ENCODE measurements around the gene COL23A1. TPM values are rescaled to one million over a fixed set of nuclear protein-coding genes. Genes with fewer than 3 reads are reported as not detected.

COL23A1 gene
- total and polyA plus RNA-seq, 2 experiments from 2014 or later = 1.1 to 5.1 TPM

DNA sequence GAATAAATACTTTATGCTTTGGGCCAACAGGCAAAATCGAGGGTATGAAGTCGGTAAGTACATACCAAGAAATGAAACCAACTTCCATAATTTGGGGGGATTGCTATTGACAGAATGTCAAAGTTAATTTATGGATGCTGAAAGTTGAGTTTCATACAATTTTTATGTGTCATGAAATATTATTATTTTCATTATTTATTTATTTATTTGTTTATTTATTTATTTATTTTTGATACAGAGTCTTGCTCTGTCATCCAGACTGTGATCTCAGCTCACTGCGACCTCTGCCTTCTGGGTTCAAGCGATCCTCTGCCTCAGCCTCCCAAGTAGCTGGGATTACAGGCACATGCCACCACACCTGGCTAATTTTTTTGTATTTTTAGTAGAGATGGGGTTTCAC lies 398.5 kb downstream of the COL23A1 start:
- H3K4me1 ChIP-seq (ENCODE audit: insufficient read depth) = no peaks in the 10 kb centered on the region
- no peaks in the 10 kb centered on the region for H4K20me1 ChIP-seq (ENCODE audit: insufficient read depth, poor library complexity, severe bottlenecking)
- TF ChIP-seq EZH2phosphoT487 (IDR thresholded peaks at IDR 0.05; ENCODE audit: low read depth, severe bottlenecking, unreplicated experiment) = no peak
- TF ChIP-seq, protein P1, sequence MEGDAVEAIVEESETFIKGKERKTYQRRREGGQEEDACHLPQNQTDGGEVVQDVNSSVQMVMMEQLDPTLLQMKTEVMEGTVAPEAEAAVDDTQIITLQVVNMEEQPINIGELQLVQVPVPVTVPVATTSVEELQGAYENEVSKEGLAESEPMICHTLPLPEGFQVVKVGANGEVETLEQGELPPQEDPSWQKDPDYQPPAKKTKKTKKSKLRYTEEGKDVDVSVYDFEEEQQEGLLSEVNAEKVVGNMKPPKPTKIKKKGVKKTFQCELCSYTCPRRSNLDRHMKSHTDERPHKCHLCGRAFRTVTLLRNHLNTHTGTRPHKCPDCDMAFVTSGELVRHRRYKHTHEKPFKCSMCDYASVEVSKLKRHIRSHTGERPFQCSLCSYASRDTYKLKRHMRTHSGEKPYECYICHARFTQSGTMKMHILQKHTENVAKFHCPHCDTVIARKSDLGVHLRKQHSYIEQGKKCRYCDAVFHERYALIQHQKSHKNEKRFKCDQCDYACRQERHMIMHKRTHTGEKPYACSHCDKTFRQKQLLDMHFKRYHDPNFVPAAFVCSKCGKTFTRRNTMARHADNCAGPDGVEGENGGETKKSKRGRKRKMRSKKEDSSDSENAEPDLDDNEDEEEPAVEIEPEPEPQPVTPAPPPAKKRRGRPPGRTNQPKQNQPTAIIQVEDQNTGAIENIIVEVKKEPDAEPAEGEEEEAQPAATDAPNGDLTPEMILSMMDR (IDR thresholded peaks at IDR 0.05; ENCODE audit: poor library complexity) = no peak
- TF ChIP-seq EZH2 (IDR thresholded peaks at IDR 0.05; ENCODE audit: borderline replicate concordance) = no peak
- H3K9me2 ChIP-seq (replicated peaks; ENCODE audit: insufficient read depth) = no peaks in the 10 kb centered on the region
- H3K79me2 ChIP-seq = no peaks in the 10 kb centered on the region
- no peaks in the 10 kb centered on the region for H3K9me3 ChIP-seq (ENCODE audit: low read depth)
- H2AFZ ChIP-seq = no peak overlapping the region
- DNase-seq (ENCODE audit: low spot score) = no peak
- H3K4me3 ChIP-seq = no peak overlapping the region
- no peaks in the 10 kb centered on the region for H3K36me3 ChIP-seq (replicated peaks; ENCODE audit: insufficient read depth, low read depth)
- H3K27me3 ChIP-seq = no peaks in the 10 kb centered on the region
- whole genome bisulfite sequencing (ENCODE audit: low lambda C conversion rate, missing lambda C conversion rate) = 71% methylated on average over 4 of the region's 4 CpGs
- no peak overlapping the region for H3K27ac ChIP-seq
- H3K4me2 ChIP-seq = no peak overlapping the region

DNA sequence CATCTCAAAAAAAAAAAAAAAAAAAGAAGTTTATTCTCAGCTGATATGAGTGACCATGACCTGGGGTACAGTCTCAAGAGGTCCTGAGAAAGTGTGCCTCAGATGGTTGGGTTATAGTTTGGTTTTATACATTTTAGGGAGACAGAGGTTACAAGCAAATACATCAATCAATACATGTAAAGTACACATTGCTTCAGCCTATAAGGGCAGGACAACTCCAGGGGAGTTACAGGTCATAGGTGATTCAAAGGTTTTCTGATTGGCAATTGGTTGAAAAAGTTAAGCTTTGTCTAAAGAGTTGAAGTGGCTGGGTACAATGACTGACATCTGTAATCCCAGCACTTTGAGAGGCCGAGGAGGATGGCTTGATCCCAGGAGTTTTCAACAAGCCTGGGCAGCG lies 400.8 kb downstream of the COL23A1 start:
- Histone ChIP-seq H3K27me3 (no peaks in the 10 kb centered on the region), H3K4me3 (no peak overlapping the region), H2AFZ (no peak overlapping the region), H3K79me2 (no peaks in the 10 kb centered on the region), H3K27ac (no peak overlapping the region), H3K36me3 (replicated peaks; ENCODE audit: insufficient read depth, low read depth) (no peaks in the 10 kb centered on the region), H3K9me2 (replicated peaks; ENCODE audit: insufficient read depth) (no peaks in the 10 kb centered on the region), H3K9me3 (ENCODE audit: low read depth) (no peaks in the 10 kb centered on the region), H3K4me2 (no peak overlapping the region), H4K20me1 (ENCODE audit: insufficient read depth, poor library complexity, severe bottlenecking) (no peaks in the 10 kb centered on the region), H3K4me1 (ENCODE audit: insufficient read depth) (no peaks in the 10 kb centered on the region)
- 48% methylated on average over 2 of the region's 2 CpGs for WGBS (ENCODE audit: low lambda C conversion rate, missing lambda C conversion rate)
- no peak for TF ChIP-seq EZH2 (IDR thresholded peaks at IDR 0.05; ENCODE audit: borderline replicate concordance)
- TF ChIP-seq EZH2phosphoT487 (IDR thresholded peaks at IDR 0.05; ENCODE audit: low read depth, severe bottlenecking, unreplicated experiment) = no peak
- TF ChIP-seq, protein P1 (IDR thresholded peaks at IDR 0.05; ENCODE audit: poor library complexity) = no peak
- DNase-seq (ENCODE audit: low spot score) = no peak

Small RNAs within 50 kb of the gene (small RNA-seq; reads per million reads assigned to genes)
- gene RN7SKP70 (not detected), gene RN7SL646P (not detected)

Other genes starting within 250 kb of the COL23A1 start
- 28.4 and 29.9 TPM in 2 replicates for gene CLK4, start 36.7 kb upstream of the COL23A1 start, total RNA-seq
- 17.9 and 21.7 TPM in 2 replicates for gene CLK4, start 36.7 kb upstream of the COL23A1 start, polyA plus RNA-seq
- 9.1 and 13.1 TPM in 2 replicates for gene ZNF354A, start 140.3 kb upstream of the COL23A1 start, total RNA-seq
- gene ZNF354A, start 140.3 kb upstream of the COL23A1 start, polyA plus RNA-seq = 7.8 and 16.3 TPM in 2 replicates

All from hepatocyte (in vitro differentiated cells).